GM18505 (cell line): ENCODE measurements around the gene NDUFS7.
"Not testable (repeated sequence)": the region's sequence is repeated elsewhere in the genome, so short reads cannot be mapped to it uniquely, and the experiment has no call there.

Source experiments
- ATAC-seq: cut with Tn5 transposase; IDR thresholded peaks from one replicate; pipeline ENCODE4 v1.9.1; 2021; ENCODE audit not compliant: unreplicated experiment
- POLR2A ChIP-seq: IDR thresholded peaks from 4 replicates; pipeline ENCODE4 v1.6.1; 2011; ENCODE audit warnings: borderline replicate concordance; ENCODE audit not compliant: insufficient read depth, insufficient read length; ENCODE audit errors: extremely low read depth

Gene NDUFS7

DNA sequence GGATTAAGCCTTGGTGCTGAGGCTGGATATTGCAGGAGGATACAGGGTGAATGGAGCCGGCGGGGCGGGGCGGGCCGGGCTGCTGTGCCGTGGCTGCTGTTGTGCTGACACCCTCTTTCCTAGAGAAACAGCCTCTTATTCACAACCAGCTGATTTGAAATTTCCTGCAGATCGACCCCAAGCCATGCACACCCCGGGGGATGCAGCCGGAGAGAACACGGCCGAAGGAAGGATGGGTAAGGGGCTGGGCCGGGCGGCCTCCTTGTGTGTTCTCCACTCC is 34.7 kb downstream of the NDUFS7 start:
- no peak for ATAC-seq

DNA sequence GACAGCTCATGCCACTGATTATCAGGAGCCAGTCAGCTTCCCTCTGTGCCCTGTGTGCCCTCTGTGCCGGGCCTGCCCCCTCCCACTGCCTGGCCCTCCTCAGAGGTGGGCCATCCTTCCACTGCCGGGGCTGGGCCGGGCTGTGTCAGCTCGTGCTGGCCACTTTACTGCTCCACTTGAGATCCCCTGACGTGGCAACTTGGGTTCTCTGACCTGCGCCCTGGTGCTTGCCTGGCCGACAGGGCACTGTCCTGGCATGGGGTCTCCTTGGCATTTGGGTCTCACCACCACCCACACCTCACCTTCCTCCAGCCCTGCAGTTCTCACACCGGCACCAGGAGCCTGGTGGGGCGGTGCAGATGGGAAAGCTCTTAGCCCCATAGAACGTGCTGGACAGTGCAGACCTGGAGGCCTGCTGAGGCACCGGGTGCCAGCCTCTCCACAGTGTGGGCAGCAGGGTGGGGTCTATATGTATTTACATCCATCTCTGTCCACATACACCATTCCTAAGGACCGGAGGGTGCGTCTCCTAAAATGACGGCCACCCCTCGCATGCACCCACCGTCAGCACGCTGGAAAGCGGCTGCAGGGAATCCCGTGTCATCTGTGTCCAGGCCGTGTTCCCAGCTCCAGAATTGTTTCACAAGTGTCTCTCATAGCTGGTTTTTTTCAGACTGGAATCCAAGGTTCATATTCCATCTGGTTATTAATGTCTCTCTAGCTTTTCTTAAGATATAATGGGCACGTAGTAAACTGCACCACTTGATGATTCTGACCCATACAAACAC is 35.4 kb downstream of the NDUFS7 start:
- no peak for TF ChIP-seq POLR2A
- ATAC-seq, result no peak

More for the DNA sequence above, 34.7 kb downstream of the NDUFS7 start:
- TF ChIP-seq POLR2A, result no peak

DNA sequence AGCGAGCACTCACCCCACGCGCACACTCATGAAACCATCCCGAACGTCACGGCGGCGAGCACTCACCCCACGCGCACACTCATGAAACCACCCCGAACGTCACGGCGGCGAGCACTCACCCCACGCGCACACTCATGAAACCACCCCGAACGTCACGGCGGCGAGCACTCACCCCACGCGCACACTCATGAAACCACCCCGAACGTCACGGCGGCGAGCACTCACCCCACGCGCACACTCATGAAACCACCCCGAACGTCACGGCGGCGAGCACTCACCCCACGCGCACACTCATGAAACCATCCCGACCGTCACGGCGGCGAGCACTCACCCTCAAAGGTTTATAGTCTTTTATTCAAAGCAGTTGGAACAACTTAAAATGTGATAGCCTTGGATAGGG is 36.4 kb downstream of the NDUFS7 start:
- not testable (repeated sequence) for ATAC-seq

DNA sequence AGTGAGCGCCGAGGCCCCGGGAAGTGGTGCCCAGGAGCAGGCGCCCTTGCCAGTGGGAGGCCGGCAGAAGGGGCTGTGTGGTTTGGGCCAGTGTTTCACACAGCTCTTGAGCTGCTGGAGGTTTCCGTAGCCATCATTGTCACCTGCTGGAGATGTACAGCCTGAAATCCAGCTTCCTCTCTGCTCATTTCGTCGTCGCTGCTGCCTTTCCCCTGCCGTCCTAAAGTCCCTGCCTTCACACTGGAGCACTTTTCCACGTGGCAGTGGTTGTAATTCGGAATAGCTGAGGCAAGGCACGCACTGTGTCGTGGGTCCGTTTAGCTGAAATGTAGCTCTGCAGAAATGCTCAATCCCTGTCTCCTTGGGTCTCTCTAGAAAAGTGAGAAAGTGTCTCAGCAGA is 36.9 kb downstream of the NDUFS7 start:
- ATAC-seq, result no peak
- TF ChIP-seq POLR2A, result no peak

DNA sequence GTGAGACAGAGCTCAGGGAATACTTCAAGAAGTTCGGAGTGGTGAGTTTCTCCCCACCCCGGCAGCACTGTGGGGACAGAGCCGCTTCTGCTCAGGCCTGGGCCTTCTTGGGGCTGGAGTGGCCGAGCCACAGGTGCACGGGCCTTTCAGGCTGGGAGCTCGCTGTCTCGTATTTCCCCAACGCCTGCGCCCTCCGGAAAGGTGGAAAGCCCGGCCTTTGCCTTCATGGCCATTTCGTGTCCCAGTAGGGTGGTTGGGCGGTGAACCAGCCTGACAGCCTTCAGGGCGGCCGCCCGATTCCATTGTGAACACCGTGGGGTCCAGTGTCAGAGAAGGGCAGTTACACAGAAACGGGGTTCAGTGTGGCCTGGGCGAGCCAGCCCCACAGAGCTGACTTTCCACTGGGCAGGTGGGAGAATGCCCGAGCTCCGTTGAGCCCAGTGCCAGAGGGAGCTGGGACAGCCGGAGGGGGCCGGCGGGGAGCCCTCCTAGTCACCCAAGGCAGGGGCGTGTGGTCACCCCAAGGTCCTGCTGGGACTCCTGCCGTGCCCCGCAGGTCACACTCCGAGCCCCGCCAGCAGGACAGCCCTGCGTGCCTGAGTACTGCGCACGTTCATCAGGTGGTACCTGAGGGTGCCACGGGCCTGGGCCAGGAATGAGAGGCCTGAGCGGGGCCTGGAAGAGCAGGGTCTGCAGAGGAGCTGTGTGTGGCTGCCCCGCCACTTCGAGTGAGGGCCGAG is 37.7 kb downstream of the NDUFS7 start:
- TF ChIP-seq POLR2A, result no peak
- no peak for ATAC-seq

DNA sequence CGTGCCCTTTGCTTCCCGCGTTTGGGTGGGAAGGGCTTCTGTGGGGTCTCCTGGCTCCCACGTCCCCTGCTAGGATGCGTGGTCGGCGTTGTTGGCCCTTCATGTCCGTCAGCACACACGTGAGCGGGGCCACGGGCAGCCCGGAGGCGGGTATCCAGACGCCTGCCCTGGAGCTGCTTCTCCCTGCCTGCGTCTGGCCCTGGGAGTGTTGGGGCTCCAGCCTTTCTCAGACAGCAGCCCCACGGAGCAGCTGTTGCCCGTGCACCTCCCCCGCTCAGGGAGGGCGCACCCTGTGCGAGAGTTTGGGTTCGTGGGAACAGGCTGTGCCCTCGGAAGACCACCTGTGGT is 38.2 kb downstream of the NDUFS7 start:
- no peak for TF ChIP-seq POLR2A
- ATAC-seq, result no peak

DNA sequence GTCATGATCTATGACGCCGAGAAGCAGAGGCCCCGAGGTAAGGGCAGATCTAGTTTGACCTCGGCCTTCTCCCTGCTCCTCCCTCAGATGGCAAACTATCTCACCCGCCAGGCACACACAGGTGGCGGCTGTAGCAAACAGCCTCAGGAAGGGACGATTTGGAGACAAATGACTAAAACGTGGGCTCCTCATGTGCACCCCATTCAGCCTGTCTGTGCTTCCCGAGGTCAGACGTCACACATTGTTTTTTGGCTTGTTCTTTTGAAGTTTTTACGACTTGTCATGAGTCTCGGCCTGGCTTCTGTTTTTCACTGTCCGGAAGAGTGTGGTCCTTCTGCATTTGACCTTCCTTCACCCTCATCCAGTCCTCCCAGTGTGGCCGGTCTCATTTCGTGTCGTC is 38.7 kb downstream of the NDUFS7 start:
- no peak for TF ChIP-seq POLR2A
- no peak for ATAC-seq

DNA sequence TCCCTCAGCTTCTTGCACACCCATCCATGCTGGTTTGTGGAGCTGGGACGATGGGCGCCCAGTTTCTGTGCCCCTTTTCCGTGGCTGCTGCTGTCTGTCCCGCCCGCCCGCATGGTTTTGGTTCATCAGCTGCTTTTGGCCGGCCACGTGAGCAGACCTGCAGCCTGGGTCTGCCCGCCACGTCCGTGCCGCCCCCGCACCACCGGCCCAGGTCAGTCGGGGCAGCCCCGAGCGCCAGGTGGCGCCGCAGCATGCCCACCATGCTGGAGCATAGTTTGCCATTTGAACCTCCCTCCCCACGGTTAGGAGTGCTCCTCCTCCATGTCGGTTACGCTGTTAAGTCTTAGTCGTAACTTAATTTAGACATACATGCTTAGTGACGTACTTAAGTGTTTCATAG is 39.2 kb downstream of the NDUFS7 start:
- TF ChIP-seq POLR2A, result no peak
- no peak for ATAC-seq

DNA sequence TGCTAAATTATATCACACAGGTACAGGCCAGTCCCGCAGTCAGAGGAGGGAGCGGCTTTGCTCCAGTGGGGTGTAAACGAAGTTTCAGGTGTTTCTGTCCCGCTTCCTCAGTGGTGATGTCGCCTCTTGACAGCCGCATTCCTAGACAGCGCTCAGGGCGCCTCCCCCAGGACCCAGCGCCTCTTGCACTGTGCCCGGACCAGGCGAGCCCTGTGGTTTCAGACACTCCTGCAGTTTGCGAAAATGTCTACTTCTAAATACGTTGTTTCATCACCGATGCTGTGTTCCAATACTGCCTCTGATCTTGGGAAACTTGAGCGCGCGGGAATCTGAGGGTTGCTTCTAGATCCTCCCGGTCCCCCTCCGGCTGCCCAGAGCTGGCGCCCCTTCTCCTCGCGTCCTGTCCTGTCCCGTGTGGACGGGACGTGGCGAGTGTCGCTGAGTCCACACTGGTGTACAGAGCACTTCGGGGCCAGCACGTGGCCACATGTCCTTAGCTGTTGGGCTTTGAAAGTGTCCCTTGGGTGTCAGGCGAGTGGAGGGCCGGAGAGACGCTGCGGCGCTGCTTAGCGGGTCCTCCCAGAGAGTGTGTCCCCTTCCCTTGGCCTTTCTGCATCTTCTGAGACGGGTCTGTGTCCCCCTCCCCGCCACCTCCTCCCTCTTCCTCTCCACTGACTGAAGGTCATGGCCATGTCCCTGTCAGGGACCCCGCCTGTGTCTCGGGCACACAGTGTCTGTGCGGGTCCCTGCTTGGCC is 39.9 kb downstream of the NDUFS7 start:
- TF ChIP-seq POLR2A, result no peak
- ATAC-seq, result no peak

DNA sequence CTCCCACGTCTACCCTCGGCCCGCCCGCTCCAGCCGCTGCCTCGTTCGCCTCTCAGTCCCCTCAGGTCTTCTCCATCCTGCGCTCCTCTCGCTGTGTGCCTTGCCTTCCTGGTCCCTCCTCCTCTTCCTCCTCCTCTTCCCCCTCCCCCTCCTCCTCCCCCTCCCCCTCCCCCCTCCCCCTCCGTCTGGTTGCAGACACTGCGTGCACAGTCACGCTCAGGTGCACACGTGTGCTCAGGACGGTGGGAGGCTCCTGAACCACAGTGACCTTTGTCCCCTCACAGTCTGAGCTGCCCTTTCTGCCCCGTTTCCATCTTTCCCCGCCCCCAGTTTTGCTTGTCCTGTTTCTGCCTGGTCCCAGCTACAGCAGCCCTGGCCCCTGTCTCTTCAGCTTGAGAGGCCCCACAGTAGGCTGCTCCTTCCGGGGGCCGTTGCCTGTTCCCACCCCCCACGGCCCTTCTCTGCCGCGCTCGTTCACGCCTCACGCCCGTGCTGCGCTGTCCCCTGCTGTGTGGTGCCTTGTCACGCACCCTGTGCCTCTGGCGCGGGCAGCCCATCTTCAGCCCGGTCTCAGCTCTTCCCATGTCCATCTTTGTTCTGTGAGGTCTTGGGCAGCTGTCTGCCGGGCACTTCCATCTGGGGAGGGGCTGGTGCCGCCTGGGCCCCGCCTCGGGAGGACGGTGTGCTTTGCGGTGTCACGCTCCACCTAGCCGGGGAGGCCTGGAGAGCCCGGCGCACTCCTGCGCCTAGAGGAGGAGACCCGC is 40.7 kb downstream of the NDUFS7 start:
- no peak for ATAC-seq
- TF ChIP-seq POLR2A, result no peak

DNA sequence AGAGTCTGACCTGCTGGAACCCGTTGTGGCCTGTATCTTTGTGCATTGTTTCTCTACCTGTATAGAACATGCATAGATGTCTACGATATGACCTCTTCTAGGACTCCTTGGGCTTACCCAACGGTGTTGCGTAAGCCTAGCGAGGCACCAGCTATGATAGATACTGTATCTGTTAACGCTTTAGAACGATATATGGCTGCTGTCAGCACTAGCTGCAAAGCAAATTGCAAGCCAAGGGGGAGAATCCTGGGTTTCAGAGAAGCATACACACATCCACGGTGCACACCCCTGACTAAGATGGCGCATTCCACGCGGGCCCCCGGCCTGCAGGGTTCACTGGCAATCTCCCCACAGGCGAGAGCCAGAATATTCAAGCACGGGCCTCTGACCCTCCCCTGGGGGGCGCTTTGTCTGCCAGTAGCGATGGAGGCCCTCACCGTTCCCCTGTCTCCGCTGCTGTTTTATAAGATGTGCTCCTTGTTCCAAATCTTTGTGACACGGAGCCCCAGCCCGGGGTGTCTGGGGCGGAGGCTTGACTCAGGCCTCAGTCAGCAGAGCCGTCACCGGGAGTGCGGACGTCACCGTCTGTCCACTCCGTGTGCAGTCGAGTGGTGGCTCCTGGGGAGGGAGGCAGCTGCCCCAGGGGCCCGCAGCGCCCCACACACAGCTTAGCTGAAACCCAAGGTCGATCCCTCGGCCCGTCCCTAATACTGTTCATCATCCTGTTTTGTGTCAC is 41.6 kb downstream of the NDUFS7 start:
- no peak for ATAC-seq
- TF ChIP-seq POLR2A, result peak; percentile 25

DNA sequence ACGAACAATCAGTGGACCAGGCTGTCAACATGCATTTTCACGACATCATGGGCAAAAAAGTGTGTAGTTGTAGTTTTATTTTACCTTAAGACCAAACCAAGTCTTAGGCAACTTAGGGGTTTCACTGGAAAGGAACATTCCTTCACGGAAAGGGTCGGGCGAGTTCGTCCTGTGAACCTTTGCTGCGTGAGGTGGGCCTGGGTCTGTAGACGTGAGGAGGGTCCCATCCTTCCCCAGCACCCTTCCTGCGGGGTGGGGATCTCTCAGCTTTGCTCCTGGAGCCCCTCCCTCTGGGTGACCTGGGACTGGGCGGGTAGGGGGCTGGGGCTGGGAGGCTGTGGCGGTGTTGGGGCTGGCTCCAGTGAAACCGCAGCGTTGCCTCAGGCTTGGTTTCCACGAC is 42.2 kb downstream of the NDUFS7 start:
- TF ChIP-seq POLR2A, result no peak
- ATAC-seq, result no peak

DNA sequence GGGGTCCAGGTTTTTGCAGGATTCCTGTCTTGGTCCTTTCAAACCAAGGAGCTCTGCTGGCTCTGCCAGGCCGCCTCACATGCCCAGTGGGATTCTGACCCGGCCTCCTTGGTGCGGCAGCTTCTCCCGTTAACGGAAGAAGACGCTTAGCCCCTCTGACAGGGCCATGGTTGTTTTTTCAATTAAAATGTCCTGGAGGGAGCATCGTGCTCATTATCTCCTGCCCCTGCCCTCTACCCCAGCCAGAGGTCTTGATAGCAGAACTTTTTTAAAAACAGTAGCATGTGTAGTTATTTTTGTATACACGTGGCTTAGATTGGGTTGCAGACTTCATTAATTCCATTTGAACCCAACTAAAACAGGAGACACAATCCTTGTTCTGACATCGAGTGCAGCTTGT is 43.0 kb downstream of the NDUFS7 start:
- no peak for ATAC-seq
- TF ChIP-seq POLR2A, result no peak
